GM10248 (cell line): Measurements from ENCODE around the gene CACNA1C.

ENCODE experiments used
- CTCF ChIA-PET: fragments of 300-600 bp; sonication (Branson Sonifier 250); formaldehyde crosslinking; extraction: SDS; loops from one replicate; lab custom pipeline; 2021; ENCODE audit warnings: antibody characterized with exemption; lab: Yijun Ruan, JAX
- POLR2A ChIA-PET: fragments of 350-650 bp; sonication (Branson Sonifier 250); formaldehyde crosslinking; extraction: SDS; loops from one replicate; lab custom pipeline; 2020; ENCODE audit warnings: antibody characterized with exemption; lab: Yijun Ruan, JAX
- DNase-seq: peaks from one replicate; pipeline ENCODE4 v3.0.0; 2012; ENCODE audit errors: extremely low spot score
- TF ChIP-seq, protein P1 (sequence below): IDR thresholded peaks from 2 replicates; pipeline ENCODE4 v1.5.1; 2012; ENCODE audit warnings: mild to moderate bottlenecking, low read depth; ENCODE audit errors: extremely low read depth, missing control alignments, control extremely low read depth

The CACNA1C gene

GRCh38 chr12:2312770-2313169 lies 260.0 kb downstream of the CACNA1C start:
- DNase-seq = no peak
- ChIA-PET POLR2A (no interaction called here), CTCF (no interaction called here)
- TF ChIP-seq, protein P1, sequence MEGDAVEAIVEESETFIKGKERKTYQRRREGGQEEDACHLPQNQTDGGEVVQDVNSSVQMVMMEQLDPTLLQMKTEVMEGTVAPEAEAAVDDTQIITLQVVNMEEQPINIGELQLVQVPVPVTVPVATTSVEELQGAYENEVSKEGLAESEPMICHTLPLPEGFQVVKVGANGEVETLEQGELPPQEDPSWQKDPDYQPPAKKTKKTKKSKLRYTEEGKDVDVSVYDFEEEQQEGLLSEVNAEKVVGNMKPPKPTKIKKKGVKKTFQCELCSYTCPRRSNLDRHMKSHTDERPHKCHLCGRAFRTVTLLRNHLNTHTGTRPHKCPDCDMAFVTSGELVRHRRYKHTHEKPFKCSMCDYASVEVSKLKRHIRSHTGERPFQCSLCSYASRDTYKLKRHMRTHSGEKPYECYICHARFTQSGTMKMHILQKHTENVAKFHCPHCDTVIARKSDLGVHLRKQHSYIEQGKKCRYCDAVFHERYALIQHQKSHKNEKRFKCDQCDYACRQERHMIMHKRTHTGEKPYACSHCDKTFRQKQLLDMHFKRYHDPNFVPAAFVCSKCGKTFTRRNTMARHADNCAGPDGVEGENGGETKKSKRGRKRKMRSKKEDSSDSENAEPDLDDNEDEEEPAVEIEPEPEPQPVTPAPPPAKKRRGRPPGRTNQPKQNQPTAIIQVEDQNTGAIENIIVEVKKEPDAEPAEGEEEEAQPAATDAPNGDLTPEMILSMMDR = no peak

- DNase-seq = no peak
- TF ChIP-seq, protein P1 = no peak
- ChIA-PET POLR2A (no interaction called here), CTCF (interaction anchor here (1.2 kb wide), 2 partner anchors 10 to 12 kb away, joined by 3 read pairs; no protein-coding TSS in a partner anchor)
Measured at GRCh38 chr12:2314492-2314891, 261.7 kb downstream of the CACNA1C start.

GRCh38 chr12:2317772-2318171 lies 265.0 kb downstream of the CACNA1C start:
- TF ChIP-seq, protein P1 = no peak
- no peak for DNase-seq
- CTCF ChIA-PET = no interaction called here
- POLR2A ChIA-PET = no interaction called here

DNA sequence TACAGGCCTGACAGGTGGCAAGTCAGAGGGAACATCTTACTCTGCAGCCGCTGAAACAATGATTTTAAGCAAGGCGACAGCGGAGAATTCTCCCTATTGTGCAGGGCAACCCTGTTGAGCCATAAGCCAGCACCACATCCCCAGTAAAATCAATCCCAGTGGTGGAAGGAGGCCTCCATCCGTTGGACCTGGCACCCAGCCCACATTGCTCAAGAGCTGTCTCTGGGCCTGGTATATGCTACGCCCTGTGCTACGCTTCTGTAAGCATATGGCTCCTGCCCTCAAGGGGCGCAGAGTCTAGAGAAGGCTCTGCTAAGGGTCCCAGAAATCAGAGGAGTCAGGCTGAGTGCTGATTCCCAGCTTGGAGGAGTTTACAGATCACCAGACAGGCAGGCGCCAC lies 265.5 kb downstream of the CACNA1C start:
- TF ChIP-seq, protein P1 = no peak
- ChIA-PET POLR2A (no interaction called here), CTCF (no interaction called here)
- no peak for DNase-seq

DNA sequence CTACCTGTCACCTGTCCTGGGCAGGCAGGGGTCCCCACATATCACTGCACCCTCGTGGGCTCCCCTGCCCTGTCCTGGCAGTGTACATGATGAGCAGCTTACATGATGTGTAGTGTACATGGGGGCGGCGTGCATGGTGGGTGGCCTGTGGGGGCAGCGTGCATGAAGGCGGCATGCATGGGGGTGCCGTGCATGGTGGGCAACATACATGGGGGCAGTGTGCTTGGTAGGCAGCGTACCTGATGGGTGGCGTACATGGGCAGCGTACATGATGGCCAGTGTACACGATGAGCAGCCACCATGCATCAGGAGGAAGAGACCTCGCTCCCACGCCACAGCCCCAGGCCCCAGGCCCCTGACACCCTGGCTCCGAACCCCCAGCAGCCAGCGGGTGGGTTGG lies 266.3 kb downstream of the CACNA1C start:
- CTCF ChIA-PET = interaction anchor here (1.5 kb wide), 1 partner anchor 35 kb away, joined by 3 read pairs; no protein-coding TSS in a partner anchor
- TF ChIP-seq, protein P1 = no peak
- POLR2A ChIA-PET = no interaction called here
- no peak for DNase-seq

- DNase-seq = no peak
- ChIA-PET CTCF (interaction anchor here (0.9 to 1.5 kb wide), 3 partner anchors 13 to 263 kb away, joined by 3 to 6 read pairs (median 4); no protein-coding TSS in a partner anchor), POLR2A (no interaction called here)
Measured at GRCh38 chr12:2319737-2320506, 267.1 kb downstream of the CACNA1C start.

More at GRCh38 chr12:2319737-2320506, 267.1 kb downstream of the CACNA1C start:
- TF ChIP-seq, protein P1 = no peak
